HG03135 (cell line): ENCODE measurements around the gene NCR3LG1.
"Not testable (repeated sequence)": the region's sequence is repeated elsewhere in the genome, so short reads cannot be mapped to it uniquely, and the experiment has no call there.

ENCODE experiments used
- ATAC-seq: cut with Tn5 transposase; IDR thresholded peaks from one replicate; pipeline ENCODE4 v1.9.1; 2021; ENCODE audit warnings: mild to moderate bottlenecking, moderate library complexity; ENCODE audit not compliant: unreplicated experiment

The NCR3LG1 gene

GRCh38 chr11:17408026-17408425 is 56.4 kb downstream of the NCR3LG1 start:
- ATAC-seq: no peak

- no peak for ATAC-seq
Measured at GRCh38 chr11:17408641-17409040, 57.0 kb downstream of the NCR3LG1 start.

GRCh38 chr11:17410606-17411379 is 59.2 kb downstream of the NCR3LG1 start:
- ATAC-seq: no peak

GRCh38 chr11:17411418-17411817 is 59.8 kb downstream of the NCR3LG1 start:
- no peak for ATAC-seq

GRCh38 chr11:17412488-17413180 is 61.0 kb downstream of the NCR3LG1 start:
- ATAC-seq: no peak

GRCh38 chr11:17413414-17414316 is 62.1 kb downstream of the NCR3LG1 start:
- no peak for ATAC-seq

GRCh38 chr11:17414317-17414737 is 62.7 kb downstream of the NCR3LG1 start:
- no peak for ATAC-seq

GRCh38 chr11:17414992-17415391 is 63.4 kb downstream of the NCR3LG1 start:
- ATAC-seq: no peak

- no peak for ATAC-seq
Measured at GRCh38 chr11:17415523-17416104, 64.0 kb downstream of the NCR3LG1 start.

- no peak for ATAC-seq
Measured at GRCh38 chr11:17416492-17416891, 64.9 kb downstream of the NCR3LG1 start.

- ATAC-seq: no peak
Measured at GRCh38 chr11:17418444-17419081, 67.0 kb downstream of the NCR3LG1 start.

GRCh38 chr11:17421781-17422180 is 70.2 kb downstream of the NCR3LG1 start:
- ATAC-seq: no peak

- ATAC-seq: no peak
Measured at GRCh38 chr11:17423533-17424310, 72.1 kb downstream of the NCR3LG1 start.

GRCh38 chr11:17426233-17426632 is 74.6 kb downstream of the NCR3LG1 start:
- ATAC-seq: not testable (repeated sequence)
